ENCODE measurements around the gene TRPM5. TPM values are rescaled to one million over a fixed set of nuclear protein-coding genes. Genes with fewer than 3 reads are reported as not detected.

Gene TRPM5
- total and polyA plus RNA-seq, 9 of the 15 experiments (the other 6 are each of a cell fraction or from before 2014, with no cell fraction given), result not detected

DNA sequence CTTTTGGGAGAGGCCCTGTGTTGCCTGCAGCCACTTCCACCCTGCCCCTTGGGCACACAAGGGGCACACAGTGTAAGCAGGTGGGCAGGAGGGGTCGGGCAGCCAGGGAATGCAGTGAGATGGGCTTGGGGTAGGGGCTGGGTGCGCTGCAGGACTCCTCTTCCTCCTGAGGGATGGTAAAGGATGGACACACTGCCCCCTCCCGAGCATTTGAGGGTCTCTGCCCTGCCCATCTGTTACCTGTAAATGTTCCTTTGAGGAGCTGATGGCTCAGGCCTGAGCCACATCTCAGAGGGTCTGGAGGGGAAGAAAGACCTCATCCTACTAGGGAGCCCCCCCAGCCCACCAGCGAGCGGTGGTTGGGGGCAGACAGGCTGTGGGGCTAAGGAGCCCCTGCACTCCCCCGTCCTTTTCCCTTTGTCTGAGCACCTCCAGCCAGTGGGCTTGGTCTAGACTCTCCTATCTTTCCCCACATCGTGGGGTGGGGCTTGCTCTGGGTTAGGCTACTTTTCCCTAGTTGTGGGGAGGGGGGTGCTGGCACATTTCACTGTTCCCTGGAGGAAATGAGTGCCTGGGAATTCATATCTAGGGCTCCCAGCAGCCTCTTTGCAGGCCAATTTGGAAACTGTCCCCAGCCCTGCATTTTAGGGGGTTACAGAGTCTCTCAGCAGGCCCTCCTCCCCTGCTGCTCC, 45.5 kb downstream of the TRPM5 start (continued):
- TF ChIP-seq, protein P1, sequence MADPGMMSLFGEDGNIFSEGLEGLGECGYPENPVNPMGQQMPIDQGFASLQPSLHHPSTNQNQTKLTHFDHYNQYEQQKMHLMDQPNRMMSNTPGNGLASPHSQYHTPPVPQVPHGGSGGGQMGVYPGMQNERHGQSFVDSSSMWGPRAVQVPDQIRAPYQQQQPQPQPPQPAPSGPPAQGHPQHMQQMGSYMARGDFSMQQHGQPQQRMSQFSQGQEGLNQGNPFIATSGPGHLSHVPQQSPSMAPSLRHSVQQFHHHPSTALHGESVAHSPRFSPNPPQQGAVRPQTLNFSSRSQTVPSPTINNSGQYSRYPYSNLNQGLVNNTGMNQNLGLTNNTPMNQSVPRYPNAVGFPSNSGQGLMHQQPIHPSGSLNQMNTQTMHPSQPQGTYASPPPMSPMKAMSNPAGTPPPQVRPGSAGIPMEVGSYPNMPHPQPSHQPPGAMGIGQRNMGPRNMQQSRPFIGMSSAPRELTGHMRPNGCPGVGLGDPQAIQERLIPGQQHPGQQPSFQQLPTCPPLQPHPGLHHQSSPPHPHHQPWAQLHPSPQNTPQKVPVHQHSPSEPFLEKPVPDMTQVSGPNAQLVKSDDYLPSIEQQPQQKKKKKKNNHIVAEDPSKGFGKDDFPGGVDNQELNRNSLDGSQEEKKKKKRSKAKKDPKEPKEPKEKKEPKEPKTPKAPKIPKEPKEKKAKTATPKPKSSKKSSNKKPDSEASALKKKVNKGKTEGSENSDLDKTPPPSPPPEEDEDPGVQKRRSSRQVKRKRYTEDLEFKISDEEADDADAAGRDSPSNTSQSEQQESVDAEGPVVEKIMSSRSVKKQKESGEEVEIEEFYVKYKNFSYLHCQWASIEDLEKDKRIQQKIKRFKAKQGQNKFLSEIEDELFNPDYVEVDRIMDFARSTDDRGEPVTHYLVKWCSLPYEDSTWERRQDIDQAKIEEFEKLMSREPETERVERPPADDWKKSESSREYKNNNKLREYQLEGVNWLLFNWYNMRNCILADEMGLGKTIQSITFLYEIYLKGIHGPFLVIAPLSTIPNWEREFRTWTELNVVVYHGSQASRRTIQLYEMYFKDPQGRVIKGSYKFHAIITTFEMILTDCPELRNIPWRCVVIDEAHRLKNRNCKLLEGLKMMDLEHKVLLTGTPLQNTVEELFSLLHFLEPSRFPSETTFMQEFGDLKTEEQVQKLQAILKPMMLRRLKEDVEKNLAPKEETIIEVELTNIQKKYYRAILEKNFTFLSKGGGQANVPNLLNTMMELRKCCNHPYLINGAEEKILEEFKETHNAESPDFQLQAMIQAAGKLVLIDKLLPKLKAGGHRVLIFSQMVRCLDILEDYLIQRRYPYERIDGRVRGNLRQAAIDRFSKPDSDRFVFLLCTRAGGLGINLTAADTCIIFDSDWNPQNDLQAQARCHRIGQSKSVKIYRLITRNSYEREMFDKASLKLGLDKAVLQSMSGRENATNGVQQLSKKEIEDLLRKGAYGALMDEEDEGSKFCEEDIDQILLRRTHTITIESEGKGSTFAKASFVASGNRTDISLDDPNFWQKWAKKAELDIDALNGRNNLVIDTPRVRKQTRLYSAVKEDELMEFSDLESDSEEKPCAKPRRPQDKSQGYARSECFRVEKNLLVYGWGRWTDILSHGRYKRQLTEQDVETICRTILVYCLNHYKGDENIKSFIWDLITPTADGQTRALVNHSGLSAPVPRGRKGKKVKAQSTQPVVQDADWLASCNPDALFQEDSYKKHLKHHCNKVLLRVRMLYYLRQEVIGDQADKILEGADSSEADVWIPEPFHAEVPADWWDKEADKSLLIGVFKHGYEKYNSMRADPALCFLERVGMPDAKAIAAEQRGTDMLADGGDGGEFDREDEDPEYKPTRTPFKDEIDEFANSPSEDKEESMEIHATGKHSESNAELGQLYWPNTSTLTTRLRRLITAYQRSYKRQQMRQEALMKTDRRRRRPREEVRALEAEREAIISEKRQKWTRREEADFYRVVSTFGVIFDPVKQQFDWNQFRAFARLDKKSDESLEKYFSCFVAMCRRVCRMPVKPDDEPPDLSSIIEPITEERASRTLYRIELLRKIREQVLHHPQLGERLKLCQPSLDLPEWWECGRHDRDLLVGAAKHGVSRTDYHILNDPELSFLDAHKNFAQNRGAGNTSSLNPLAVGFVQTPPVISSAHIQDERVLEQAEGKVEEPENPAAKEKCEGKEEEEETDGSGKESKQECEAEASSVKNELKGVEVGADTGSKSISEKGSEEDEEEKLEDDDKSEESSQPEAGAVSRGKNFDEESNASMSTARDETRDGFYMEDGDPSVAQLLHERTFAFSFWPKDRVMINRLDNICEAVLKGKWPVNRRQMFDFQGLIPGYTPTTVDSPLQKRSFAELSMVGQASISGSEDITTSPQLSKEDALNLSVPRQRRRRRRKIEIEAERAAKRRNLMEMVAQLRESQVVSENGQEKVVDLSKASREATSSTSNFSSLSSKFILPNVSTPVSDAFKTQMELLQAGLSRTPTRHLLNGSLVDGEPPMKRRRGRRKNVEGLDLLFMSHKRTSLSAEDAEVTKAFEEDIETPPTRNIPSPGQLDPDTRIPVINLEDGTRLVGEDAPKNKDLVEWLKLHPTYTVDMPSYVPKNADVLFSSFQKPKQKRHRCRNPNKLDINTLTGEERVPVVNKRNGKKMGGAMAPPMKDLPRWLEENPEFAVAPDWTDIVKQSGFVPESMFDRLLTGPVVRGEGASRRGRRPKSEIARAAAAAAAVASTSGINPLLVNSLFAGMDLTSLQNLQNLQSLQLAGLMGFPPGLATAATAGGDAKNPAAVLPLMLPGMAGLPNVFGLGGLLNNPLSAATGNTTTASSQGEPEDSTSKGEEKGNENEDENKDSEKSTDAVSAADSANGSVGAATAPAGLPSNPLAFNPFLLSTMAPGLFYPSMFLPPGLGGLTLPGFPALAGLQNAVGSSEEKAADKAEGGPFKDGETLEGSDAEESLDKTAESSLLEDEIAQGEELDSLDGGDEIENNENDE (IDR thresholded peaks at IDR 0.05; ENCODE audit: low read depth, low read length), result no peak
- TF ChIP-seq HMG20B (CRISPR knock-in tag; IDR thresholded peaks at IDR 0.05) (no peak), ZBTB1 (CRISPR knock-in tag; IDR thresholded peaks at IDR 0.05; ENCODE audit: borderline replicate concordance, low read depth) (no peak), MAZ (CRISPR knock-in tag; conservative IDR thresholded peaks at IDR 0.05 in 1 of 2, IDR thresholded peaks at IDR 0.05 in 1 of 2) (peak in 1 of 2 experiments; percentile 45; a peak in 1 of 4 replicates), SMAD4 (CRISPR knock-in tag; conservative IDR thresholded peaks at IDR 0.05) (peak; percentile 57)
- TF ChIP-seq, protein P2, sequence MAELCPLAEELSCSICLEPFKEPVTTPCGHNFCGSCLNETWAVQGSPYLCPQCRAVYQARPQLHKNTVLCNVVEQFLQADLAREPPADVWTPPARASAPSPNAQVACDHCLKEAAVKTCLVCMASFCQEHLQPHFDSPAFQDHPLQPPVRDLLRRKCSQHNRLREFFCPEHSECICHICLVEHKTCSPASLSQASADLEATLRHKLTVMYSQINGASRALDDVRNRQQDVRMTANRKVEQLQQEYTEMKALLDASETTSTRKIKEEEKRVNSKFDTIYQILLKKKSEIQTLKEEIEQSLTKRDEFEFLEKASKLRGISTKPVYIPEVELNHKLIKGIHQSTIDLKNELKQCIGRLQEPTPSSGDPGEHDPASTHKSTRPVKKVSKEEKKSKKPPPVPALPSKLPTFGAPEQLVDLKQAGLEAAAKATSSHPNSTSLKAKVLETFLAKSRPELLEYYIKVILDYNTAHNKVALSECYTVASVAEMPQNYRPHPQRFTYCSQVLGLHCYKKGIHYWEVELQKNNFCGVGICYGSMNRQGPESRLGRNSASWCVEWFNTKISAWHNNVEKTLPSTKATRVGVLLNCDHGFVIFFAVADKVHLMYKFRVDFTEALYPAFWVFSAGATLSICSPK (IDR thresholded peaks at IDR 0.05; ENCODE audit: borderline replicate concordance), result no peak

Data from K562 (cell line).